COLO668 (cell line): ENCODE results near the gene LRP1B.
"Not testable (repeated sequence)": the region's sequence is repeated elsewhere in the genome, so short reads cannot be mapped to it uniquely, and the experiment has no call there.

Source experiments
- DNase-seq: peaks from one replicate; lab custom pipeline; 2025; ENCODE audit not compliant: unreplicated experiment; lab: John Stamatoyannopoulos, UW

Gene LRP1B

DNA sequence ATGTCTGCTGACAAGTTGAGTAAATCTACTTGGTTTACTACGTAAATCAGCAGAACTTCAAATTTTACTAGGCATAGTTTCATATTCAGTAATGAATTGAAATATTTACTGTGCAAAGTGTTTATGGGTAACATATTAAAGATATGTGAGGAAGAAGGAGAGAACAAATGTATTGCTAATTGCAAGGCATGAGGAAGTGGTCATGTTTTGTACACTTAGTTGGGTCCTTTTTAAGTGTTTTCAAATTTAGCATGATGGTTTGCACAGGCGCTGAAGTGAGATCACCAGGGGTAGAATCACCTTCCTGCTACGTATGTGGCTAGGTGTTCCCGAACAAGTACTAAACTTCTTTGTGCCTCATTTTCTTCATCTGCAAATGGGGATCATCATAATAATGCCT lies 1534.4 kb downstream of the LRP1B start:
- no peak for DNase-seq

DNA sequence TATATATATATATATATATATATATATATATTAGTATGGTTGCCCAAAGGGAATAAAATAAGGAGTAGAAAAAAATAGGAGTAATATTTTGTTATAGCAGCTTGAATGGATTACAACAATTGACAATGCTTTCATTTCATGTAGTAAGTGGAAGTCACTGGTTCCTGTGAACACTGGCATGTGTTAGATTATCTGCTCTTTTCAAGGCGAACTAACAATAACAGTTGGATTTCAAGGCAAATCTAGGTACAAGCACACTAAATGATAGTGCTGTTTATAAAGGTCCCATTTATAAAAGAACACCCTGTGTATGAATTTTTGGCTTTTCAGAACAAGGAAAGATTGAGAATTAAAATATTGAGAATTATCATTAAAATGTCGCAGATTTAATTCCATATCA lies 1535.7 kb downstream of the LRP1B start:
- DNase-seq: no peak

GRCh38 chr2:140593132-140593531 lies 1537.7 kb downstream of the LRP1B start:
- DNase-seq: no peak

- no peak for DNase-seq
These were observed 1541.1 kb downstream of the LRP1B start for GRCh38 chr2:140589696-140590095.

- DNase-seq: no peak
These were observed 1541.5 kb downstream of the LRP1B start for GRCh38 chr2:140589273-140589672.

GRCh38 chr2:140586379-140586778 lies 1544.4 kb downstream of the LRP1B start:
- DNase-seq: peak; percentile 13

DNA sequence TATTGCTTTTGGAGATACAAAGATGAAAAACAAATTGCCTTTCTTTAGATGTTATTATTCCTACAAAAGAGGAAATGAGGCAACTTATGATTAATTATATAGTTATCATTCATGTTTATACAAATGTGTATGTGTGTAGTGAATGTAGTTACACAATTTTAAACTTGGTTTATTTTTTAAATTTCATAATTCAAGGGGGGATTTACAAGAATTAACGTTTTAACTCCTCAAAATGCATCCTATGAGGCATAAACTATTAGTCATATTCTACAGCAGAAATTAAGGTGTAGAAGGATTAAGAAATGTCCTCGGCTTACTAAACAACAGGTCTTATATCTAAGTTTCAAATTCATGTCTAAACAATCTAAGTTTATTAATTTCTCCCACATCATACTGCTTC lies 1545.8 kb downstream of the LRP1B start:
- DNase-seq: no peak

DNA sequence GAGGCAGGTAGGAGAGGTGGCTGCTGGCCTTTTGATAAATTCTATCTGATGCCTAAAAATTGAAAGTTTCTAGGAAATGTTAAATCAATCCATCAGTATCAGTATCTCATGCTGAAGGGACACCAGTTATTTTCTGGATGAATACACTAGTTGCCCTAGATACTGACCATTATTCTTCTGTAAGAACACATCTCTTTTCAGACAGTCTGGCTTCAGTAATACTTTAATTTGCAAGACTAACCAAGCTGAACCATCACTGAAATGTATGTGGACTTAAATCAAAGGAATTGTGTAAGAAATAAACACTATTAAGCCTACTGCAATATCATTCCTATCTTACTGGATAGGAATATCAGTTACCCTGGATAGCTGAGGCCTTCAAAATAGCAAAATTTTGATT lies 1546.3 kb downstream of the LRP1B start:
- no peak for DNase-seq

DNA sequence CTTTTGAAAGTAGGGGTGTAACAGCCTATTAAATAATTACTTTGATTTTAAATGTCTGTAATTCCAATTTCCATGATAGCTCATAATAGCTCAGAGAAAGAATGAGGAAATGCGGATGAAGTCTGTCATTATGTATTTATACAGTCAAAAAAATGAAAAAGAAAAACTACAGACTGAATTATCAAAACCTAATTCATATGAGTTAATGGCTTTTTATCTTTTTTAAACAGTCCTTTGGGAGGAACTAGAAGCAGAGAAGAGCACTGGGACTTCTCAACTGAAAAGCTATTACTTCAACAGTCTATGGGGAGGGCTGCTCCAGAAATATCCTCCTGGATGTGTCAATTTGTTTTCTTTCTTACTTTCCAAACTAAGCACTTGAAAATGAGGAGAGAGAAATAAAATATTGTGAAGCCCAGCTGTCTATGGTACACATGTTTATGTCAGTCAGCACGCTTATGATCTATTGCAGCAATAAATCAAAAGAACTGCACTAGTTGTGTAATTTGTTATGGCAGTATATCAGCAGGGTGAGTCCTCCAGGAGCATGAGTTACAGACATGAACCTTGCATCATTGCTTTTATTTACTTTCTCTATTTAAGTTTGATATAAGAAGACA lies 1550.2 kb downstream of the LRP1B start:
- no peak for DNase-seq

DNA sequence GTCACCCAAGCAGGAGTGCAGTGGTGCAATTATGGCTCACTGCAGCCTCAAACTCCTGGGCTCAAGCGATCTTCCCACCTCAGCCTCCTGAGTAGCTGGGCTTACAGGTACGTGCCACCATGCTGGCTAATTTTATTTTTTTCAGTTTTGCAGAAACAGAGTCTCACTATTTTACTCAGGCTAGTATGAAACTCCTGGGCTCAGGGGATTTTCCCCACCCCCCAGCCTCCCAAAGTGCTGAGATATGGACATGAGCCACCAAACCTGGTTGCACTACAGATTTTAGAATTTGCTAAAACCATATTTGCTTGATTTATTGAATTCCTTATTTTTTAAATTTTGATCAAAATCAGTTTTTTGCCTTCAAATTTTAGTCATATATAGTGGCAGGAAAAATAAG lies 1553.4 kb downstream of the LRP1B start:
- no peak for DNase-seq

DNA sequence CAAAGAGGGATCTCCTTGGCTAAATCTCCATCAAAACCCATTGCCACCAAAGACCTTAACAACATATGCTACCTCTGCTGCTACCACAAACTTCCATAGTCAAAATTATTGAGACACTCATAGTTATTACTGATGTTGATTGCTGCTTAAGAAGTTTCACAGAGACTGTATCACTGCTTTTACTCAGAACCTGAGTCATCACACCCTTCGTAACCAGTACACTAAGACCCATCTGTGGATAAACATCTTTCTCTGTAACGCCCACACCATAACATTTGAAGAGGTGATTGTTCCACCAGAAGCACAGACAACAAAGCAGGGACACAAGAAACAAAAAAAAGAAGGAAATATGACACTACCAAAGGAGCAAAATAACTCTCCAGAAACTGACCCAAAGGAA lies 1563.1 kb downstream of the LRP1B start:
- no peak for DNase-seq

GRCh38 chr2:140565756-140566155 lies 1565.1 kb downstream of the LRP1B start:
- DNase-seq: no peak

- no peak for DNase-seq
These were observed 1575.1 kb downstream of the LRP1B start for GRCh38 chr2:140555701-140556100.

GRCh38 chr2:140552634-140553033 lies 1578.2 kb downstream of the LRP1B start:
- no peak for DNase-seq

DNA sequence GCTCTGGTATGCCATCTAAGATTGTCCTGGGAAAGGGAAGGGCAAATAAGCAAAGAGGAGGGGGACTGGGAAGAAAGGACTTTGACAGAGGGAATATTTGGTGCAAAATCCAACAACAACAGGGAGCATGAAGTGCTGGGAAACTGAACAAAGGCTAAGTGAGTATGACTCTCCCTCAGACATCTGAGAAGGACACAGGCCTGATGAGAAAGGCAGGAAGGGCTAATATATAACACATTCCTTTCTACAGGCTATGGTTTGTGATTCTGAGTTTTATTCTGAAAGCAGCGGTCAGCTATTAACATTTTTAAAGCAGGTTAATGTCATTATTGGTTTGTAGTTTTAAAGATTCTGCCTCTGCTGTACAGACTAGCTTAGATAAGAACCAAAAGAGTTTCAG lies 1579.5 kb downstream of the LRP1B start:
- no peak for DNase-seq

DNA sequence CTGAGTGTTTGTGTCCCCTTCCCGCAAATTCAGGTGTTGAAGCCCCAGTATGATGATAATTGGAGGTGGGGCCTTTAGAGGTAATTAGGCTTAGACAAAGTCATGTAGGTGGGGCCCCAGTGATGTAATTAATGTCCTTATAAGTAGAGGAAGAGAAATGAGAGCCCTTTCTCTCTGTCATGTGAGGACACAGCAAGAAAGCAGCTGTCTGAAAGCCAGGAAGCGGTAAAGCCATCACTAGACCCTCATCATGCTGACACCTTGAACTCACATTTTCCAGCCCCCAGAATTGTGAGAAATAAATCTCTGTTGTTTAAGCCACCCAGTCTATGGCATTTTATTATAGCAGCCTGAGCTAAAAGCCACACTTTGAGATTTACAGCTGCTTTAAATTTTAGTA lies 1580.0 kb downstream of the LRP1B start:
- no peak for DNase-seq

- not testable (repeated sequence) for DNase-seq
These were observed 1586.0 kb downstream of the LRP1B start for GRCh38 chr2:140544769-140545168.

DNA sequence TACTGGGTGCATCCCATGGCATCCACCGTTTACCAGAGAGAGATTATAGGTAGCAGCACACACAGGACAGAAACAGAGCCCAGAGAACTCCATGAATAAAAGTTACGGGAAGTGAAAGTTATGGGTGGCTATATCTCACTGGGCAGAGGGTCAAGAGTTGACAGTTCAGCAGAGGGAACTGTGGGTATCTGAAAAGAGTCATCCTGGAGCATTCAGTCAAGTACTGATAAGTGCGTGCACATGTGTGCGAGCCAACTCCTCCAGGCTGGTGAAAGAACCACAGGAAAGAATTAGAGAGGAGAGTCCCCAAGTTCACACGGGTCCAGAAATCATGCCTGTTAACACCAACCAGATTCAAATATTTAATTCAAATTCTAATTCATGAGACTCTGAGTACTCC lies 1588.2 kb downstream of the LRP1B start:
- no peak for DNase-seq

DNA sequence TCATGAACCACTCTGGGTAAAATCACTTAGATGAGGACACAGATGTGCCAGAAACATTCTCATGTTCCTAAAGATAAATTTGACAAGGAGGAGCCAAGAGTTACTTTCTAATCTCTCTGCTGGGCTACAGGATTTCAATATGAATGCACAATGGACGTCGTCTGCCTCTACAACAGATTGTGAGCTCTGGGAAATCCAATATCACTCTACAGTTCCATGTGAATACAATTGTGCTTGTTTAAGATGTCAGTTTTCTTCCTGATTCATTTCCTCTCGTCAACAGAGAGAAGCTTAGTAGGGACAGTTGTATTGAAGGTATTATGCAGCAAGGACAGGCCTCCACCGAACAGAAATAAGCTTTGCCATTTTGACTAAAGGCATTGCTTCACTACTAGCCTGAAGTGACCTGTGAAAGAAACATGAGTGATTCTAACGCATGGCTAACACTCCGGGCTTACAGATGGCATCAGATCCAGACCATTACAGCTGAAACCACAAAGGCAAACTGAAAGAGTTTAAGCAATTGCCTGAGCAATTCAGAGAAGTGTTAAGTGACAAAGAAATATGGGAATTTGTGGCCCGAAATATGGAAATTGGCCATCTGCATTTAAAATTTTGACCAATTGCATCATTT lies 1591.5 kb downstream of the LRP1B start:
- no peak for DNase-seq

- no peak for DNase-seq
These were observed 1601.1 kb downstream of the LRP1B start for GRCh38 chr2:140529706-140530105.

GRCh38 chr2:140528982-140529381 lies 1601.8 kb downstream of the LRP1B start:
- no peak for DNase-seq

- DNase-seq: no peak
These were observed 1604.2 kb downstream of the LRP1B start for GRCh38 chr2:140526575-140526974.

- DNase-seq: no peak
These were observed 1618.7 kb downstream of the LRP1B start for GRCh38 chr2:140512106-140512505.
